ENCODE results near the gene TPP2. TPM values are rescaled to one million over a fixed set of nuclear protein-coding genes. Genes with fewer than 3 reads are reported as not detected.
A peak's percentile ranks its signal among the peaks of the same experiment; 100 is the strongest.

Gene TPP2
- total RNA-seq = 10 to 100 TPM; 75.2 to 77.0 TPM

GRCh38 chr13:102596147-102597028, at the start of gene TPP2:
TPP2 (plus strand) TSS chr13:102596986; CDS start chr13:102597039, 53 bp downstream.
- no peaks in the 10 kb centered on the region for H3K9me3 Mint-ChIP-seq (ENCODE audit: low read depth)
- peaks cover 21% of the 10 kb centered on the region for H3K36me3 Mint-ChIP-seq (ENCODE audit: low read depth)
- DNase-seq (peak; percentile 99), ATAC-seq (peak; percentile 91)
- no peaks in the 10 kb centered on the region for H3K27me3 Mint-ChIP-seq
- H3K27ac Mint-ChIP-seq = peak within 1 kb of the TSS; percentile 100
- intact Hi-C loops (cut with DNase I, micrococcal nuclease) = loop anchor here (1.0 to 10.0 kb wide), 7 partner anchors 177 to 1922 kb away; partner anchors contain the start of genes TEX30 (in 2 of the 2), BIVM (in 1 of the 2) and TMTC4 (in 1 of the 2)
- ChIA-PET CTCF (interaction anchor here (0.7 to 4.8 kb wide), 5 partner anchors 9 to 564 kb away, joined by 3 to 15 read pairs (median 5); no protein-coding TSS in a partner anchor), POLR2A (interaction anchor here (0.5 to 2.6 kb wide), 10 partner anchors 9 to 249 kb away, joined by 3 to 17 read pairs (median 4); partner anchors contain the start of genes ERCC5 and TEX30)
- peaks cover 58% of the 10 kb centered on the region for H3K4me1 Mint-ChIP-seq
- peak within 1 kb of the TSS; percentile 91 for H3K4me3 Mint-ChIP-seq

GRCh38 chr13:102548811-102549210, 48.0 kb upstream of the TPP2 start:
- no peaks in the 10 kb centered on the region for H3K4me1 Mint-ChIP-seq
- H3K9me3 Mint-ChIP-seq (ENCODE audit: low read depth) = no peaks in the 10 kb centered on the region
- no peaks in the 10 kb centered on the region for H3K36me3 Mint-ChIP-seq (ENCODE audit: low read depth)
- H3K27me3 Mint-ChIP-seq = peaks cover 19% of the 10 kb centered on the region
- ChIA-PET POLR2A (no interaction called here), CTCF (no interaction called here)
- intact Hi-C loops (cut with DNase I, micrococcal nuclease) = no loop called here
- DNase-seq (no peak), ATAC-seq (no peak)
- H3K27ac Mint-ChIP-seq = no peak overlapping the region
- H3K4me3 Mint-ChIP-seq = no peak overlapping the region

DNA sequence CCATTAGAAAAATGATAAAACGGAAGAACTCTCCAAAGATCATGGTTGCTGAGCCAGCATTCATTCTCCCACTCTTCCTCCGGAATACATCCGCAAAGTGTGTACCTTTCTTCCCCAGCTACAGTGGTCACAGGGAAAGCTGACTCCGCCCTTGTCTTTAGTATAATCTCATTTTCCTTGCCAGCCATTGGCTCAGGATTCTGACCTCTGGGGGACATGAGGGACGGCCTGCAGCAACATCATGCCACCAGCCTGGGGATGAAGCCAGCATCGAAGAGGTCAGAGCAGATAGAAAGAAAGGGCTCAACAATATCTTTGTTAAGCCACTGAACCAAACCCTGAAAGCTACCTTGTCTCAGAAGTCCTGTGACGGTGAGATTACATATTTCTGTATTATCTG, 46.3 kb upstream of the TPP2 start:
- no peaks in the 10 kb centered on the region for H3K4me1 Mint-ChIP-seq
- CTCF ChIA-PET = no interaction called here

DNA sequence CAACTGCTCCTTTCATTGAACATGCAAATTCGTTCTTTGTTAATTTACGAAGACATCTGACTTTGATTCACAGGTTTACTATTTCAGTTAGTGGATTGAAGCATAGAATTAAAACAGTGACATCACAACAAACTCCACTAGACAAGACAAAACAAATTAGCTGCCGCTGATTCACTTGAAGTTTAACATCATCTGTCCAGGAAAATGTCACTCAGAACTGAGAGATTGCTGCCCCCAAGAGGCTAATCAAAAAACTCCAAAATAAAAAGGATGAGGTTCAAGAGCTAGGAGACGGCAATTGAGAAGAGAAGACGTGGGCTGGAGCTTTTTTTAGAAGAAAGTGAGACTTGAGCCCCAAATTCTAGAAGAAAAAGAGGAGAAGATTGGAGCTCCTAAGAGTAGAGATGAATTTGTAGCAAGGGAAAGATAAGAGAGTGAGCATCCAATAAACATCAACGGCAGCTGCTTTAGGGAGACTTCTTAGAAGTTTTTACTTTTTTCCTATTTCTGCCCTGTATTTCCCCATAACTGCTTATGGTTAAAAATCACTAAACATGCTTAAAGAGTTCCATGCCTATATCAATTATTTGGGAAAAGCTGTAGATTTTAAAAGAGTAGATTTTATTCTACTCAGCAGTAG, 40.8 kb upstream of the TPP2 start:
- H3K4me3 Mint-ChIP-seq = no peak overlapping the region
- DNase-seq (peak; percentile 9), ATAC-seq (peak; percentile 73)
- ChIA-PET CTCF (interaction anchor here (0.7 to 3.2 kb wide), 28 partner anchors 8 to 1788 kb away, joined by 3 to 18 read pairs (median 4); no protein-coding TSS in a partner anchor), POLR2A (interaction anchor here (0.6 kb wide), 1 partner anchor 11 kb away, joined by 4 read pairs; no protein-coding TSS in a partner anchor)
- no peaks in the 10 kb centered on the region for H3K9me3 Mint-ChIP-seq (ENCODE audit: low read depth)
- H3K36me3 Mint-ChIP-seq (ENCODE audit: low read depth) = no peaks in the 10 kb centered on the region
- H3K27ac Mint-ChIP-seq = no peak overlapping the region
- H3K4me1 Mint-ChIP-seq = no peaks in the 10 kb centered on the region
- intact Hi-C loops (cut with DNase I, micrococcal nuclease) = loop anchor here (2.0 to 5.0 kb wide), 6 partner anchors 99 to 1411 kb away; no protein-coding TSS in a partner anchor
- H3K27me3 Mint-ChIP-seq = no peaks in the 10 kb centered on the region

More for the DNA sequence above, 46.3 kb upstream of the TPP2 start:
- POLR2A ChIA-PET = no interaction called here
- ATAC-seq (no peak), DNase-seq (no peak)
- no peaks in the 10 kb centered on the region for H3K36me3 Mint-ChIP-seq (ENCODE audit: low read depth)
- H3K9me3 Mint-ChIP-seq (ENCODE audit: low read depth) = no peaks in the 10 kb centered on the region
- H3K4me3 Mint-ChIP-seq = no peak overlapping the region
- H3K27me3 Mint-ChIP-seq = peaks cover 12% of the 10 kb centered on the region
- intact Hi-C loops (cut with DNase I, micrococcal nuclease) = no loop called here
- H3K27ac Mint-ChIP-seq = no peak overlapping the region

DNA sequence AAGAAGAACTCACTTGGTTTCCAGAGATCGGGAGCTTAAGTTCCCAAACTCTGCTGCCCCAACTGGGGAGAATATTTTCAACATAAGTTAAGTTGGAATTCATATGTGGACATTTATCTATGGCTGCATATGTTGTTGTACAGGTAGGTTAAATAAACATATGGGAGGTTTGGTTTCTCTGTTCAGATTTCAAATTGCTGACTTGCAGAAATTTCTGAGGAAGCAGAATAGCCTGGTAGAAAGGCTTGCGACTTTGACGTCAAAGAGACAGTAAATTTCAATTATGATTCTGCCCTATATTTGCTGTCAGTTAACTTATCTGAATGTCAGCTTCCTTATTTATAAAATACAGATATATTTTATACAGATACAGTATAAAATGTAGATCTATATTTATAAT, 40.0 kb upstream of the TPP2 start:
- H3K27ac Mint-ChIP-seq = no peak overlapping the region
- no peaks in the 10 kb centered on the region for H3K9me3 Mint-ChIP-seq (ENCODE audit: low read depth)
- H3K4me3 Mint-ChIP-seq = no peak overlapping the region
- no peak for DNase-seq
- H3K4me1 Mint-ChIP-seq = no peaks in the 10 kb centered on the region
- no peaks in the 10 kb centered on the region for H3K36me3 Mint-ChIP-seq (ENCODE audit: low read depth)
- ATAC-seq = no peak
- CTCF ChIA-PET = interaction anchor here (0.8 to 3.2 kb wide), 9 partner anchors 12 to 1412 kb away, joined by 3 to 18 read pairs (median 5); no protein-coding TSS in a partner anchor
- intact Hi-C loops (cut with DNase I, micrococcal nuclease) = loop anchor here (2.0 to 5.0 kb wide), 6 partner anchors 100 to 1412 kb away; no protein-coding TSS in a partner anchor
- H3K27me3 Mint-ChIP-seq = no peaks in the 10 kb centered on the region
- POLR2A ChIA-PET = no interaction called here

DNA sequence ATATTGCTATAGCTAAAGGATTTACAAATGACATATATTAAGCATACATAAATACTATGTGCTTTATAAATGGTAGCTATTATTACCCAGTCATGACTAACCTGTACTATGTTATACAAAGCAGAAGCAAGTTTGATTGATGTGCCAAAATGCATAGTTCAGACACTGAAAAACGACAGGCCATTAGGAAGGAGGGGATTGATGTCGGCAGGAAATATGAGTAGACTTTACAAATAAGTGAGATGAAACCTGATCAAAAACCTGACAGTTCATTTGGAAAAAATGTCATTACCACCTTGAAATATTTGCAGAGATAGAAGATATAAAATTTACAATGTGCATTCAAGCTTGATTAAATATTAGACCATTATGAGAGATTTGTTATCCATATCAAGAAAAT, 38.8 kb upstream of the TPP2 start:
- peaks cover 2% of the 10 kb centered on the region for H3K27me3 Mint-ChIP-seq
- peaks cover 5% of the 10 kb centered on the region for H3K9me3 Mint-ChIP-seq (ENCODE audit: low read depth)
- no peak overlapping the region for H3K4me3 Mint-ChIP-seq
- ChIA-PET POLR2A (no interaction called here), CTCF (interaction anchor here (0.6 to 1.2 kb wide), 4 partner anchors 13 to 1413 kb away, joined by 3 to 5 read pairs (median 4); no protein-coding TSS in a partner anchor)
- H3K27ac Mint-ChIP-seq = no peak overlapping the region
- H3K36me3 Mint-ChIP-seq (ENCODE audit: low read depth) = no peaks in the 10 kb centered on the region
- ATAC-seq = no peak
- no peak for DNase-seq
- intact Hi-C loops (cut with DNase I, micrococcal nuclease) = loop anchor here (5.0 kb wide), 3 partner anchors 101 to 616 kb away; no protein-coding TSS in a partner anchor
- H3K4me1 Mint-ChIP-seq = no peaks in the 10 kb centered on the region

GRCh38 chr13:102561933-102562332, 34.9 kb upstream of the TPP2 start:
- Mint-ChIP-seq H3K27ac (no peak overlapping the region), H3K4me1 (no peaks in the 10 kb centered on the region), H3K4me3 (no peak overlapping the region), H3K36me3 (ENCODE audit: low read depth) (no peaks in the 10 kb centered on the region), H3K9me3 (ENCODE audit: low read depth) (peaks cover 5% of the 10 kb centered on the region), H3K27me3 (peaks cover 13% of the 10 kb centered on the region)
- intact Hi-C loops (cut with DNase I, micrococcal nuclease) = no loop called here
- ChIA-PET POLR2A (no interaction called here), CTCF (no interaction called here)
- no peak for DNase-seq
- no peak for ATAC-seq

DNA sequence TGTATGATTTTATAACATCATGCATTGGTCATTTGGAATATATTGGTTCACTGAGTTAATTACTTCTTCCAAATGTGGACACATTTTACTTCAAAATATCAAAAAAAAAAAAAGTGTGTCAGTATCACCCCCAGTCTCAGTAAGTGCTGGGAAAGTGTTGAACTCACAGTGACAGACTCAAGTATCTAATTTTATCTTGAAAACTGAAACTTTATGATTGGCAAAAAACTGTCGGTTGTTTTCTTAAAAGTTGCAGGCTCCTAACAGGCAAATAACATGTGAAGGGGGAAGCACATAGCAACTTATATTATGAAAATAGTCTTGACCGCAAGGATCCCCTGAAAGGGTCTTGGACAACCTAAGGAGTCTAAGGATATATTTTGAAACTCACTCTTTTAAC, 33.5 kb upstream of the TPP2 start:
- H3K36me3 Mint-ChIP-seq (ENCODE audit: low read depth) = no peaks in the 10 kb centered on the region
- H3K9me3 Mint-ChIP-seq (ENCODE audit: low read depth) = peaks cover 5% of the 10 kb centered on the region
- H3K4me3 Mint-ChIP-seq = no peak overlapping the region
- no peaks in the 10 kb centered on the region for H3K4me1 Mint-ChIP-seq
- no peak overlapping the region for H3K27ac Mint-ChIP-seq
- ChIA-PET POLR2A (no interaction called here), CTCF (interaction anchor here (1.0 kb wide), 1 partner anchor 424 kb away, joined by 4 read pairs; no protein-coding TSS in a partner anchor)
- intact Hi-C loops (cut with DNase I, micrococcal nuclease) = no loop called here
- ATAC-seq (no peak), DNase-seq (no peak)
- peaks cover 16% of the 10 kb centered on the region for H3K27me3 Mint-ChIP-seq

- no peak overlapping the region for H3K4me3 Mint-ChIP-seq
- DNase-seq (no peak), ATAC-seq (no peak)
- H3K36me3 Mint-ChIP-seq (ENCODE audit: low read depth) = no peaks in the 10 kb centered on the region
- CTCF ChIA-PET = interaction anchor here (0.6 to 3.1 kb wide), 3 partner anchors 9 to 242 kb away, joined by 3 to 16 read pairs (median 3); no protein-coding TSS in a partner anchor
- H3K27me3 Mint-ChIP-seq = peaks cover 16% of the 10 kb centered on the region
- no peaks in the 10 kb centered on the region for H3K4me1 Mint-ChIP-seq
- peaks cover 5% of the 10 kb centered on the region for H3K9me3 Mint-ChIP-seq (ENCODE audit: low read depth)
- POLR2A ChIA-PET = no interaction called here
- H3K27ac Mint-ChIP-seq = no peak overlapping the region
- intact Hi-C loops (cut with DNase I, micrococcal nuclease) = no loop called here
Observed at GRCh38 chr13:102564564-102564963, 32.2 kb upstream of the TPP2 start.

DNA sequence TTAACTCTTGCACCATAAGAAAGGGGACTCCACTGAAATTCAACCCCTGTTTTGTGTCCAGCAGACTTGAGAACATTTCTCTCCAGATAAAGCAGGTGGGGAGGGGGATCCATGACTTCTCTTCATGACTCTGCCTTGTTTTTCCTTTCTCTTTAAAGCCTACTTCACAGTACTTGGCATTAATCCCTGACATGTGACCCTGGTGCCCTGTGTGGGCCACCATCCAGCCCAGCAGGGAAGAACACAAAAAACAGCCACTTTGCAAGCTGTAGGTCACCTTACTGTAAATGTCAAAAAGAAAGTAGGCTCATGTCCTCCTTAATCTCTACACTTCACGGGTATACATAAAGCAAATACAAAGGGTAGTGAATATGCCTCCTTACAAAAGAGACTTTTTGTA, 30.3 kb upstream of the TPP2 start:
- Mint-ChIP-seq H3K27ac (no peak overlapping the region), H3K4me1 (no peaks in the 10 kb centered on the region), H3K36me3 (ENCODE audit: low read depth) (no peaks in the 10 kb centered on the region), H3K27me3 (peaks cover 19% of the 10 kb centered on the region), H3K4me3 (no peak overlapping the region), H3K9me3 (ENCODE audit: low read depth) (peaks cover 5% of the 10 kb centered on the region)
- POLR2A ChIA-PET = no interaction called here
- CTCF ChIA-PET = interaction anchor here (1.3 to 3.1 kb wide), 3 partner anchors 11 to 1422 kb away, joined by 3 to 16 read pairs (median 6); no protein-coding TSS in a partner anchor
- intact Hi-C loops (cut with DNase I, micrococcal nuclease) = no loop called here
- DNase-seq (no peak), ATAC-seq (no peak)

GRCh38 chr13:102567857-102568256, 28.9 kb upstream of the TPP2 start:
- POLR2A ChIA-PET = no interaction called here
- H3K27me3 Mint-ChIP-seq = peaks cover 18% of the 10 kb centered on the region
- H3K36me3 Mint-ChIP-seq (ENCODE audit: low read depth) = no peaks in the 10 kb centered on the region
- intact Hi-C loops (cut with DNase I, micrococcal nuclease) = no loop called here
- H3K27ac Mint-ChIP-seq = no peak overlapping the region
- DNase-seq (no peak), ATAC-seq (no peak)
- H3K9me3 Mint-ChIP-seq (ENCODE audit: low read depth) = no peaks in the 10 kb centered on the region
- no peak overlapping the region for H3K4me3 Mint-ChIP-seq
- CTCF ChIA-PET = interaction anchor here (0.6 to 1.3 kb wide), 2 partner anchors 12 to 214 kb away, joined by 3 to 5 read pairs; no protein-coding TSS in a partner anchor
- H3K4me1 Mint-ChIP-seq = no peaks in the 10 kb centered on the region
